WERI-Rb-1 (cell line): ENCODE results near the gene N4BP2.

Experiments
- DNase-seq: peaks from one replicate; pipeline ENCODE4 v3.0.0-alpha.2; 2020
- H3K27ac ChIP-seq: fragments of 250-450 bp; sonication (Bioruptor Pico); 2 replicates; pipeline ENCODE4 v1.5.1; 2020; ENCODE audit warnings: mild to moderate bottlenecking, moderate library complexity
- H3K27me3 ChIP-seq: fragments of 250-450 bp; sonication (Bioruptor Pico); 2 replicates; pipeline ENCODE4 v1.5.1; 2021; ENCODE audit warnings: mild to moderate bottlenecking, low read depth, moderate library complexity; ENCODE audit not compliant: insufficient read depth, severe bottlenecking
- H3K36me3 ChIP-seq: fragments of 250-450 bp; sonication (Bioruptor Pico); 2 replicates; pipeline ENCODE4 v1.5.1; 2020; ENCODE audit warnings: mild to moderate bottlenecking, moderate library complexity
- H3K4me3 ChIP-seq: 2 replicates; pipeline ENCODE4 v1.5.1; 2011; ENCODE audit warnings: low read depth, mild to moderate bottlenecking, control low read depth, low read length
- H3K9me3 ChIP-seq: fragments of 250-450 bp; sonication (Bioruptor Pico); 2 replicates; pipeline ENCODE4 v1.5.1; 2021; ENCODE audit warnings: mild to moderate bottlenecking, moderate library complexity; ENCODE audit not compliant: severe bottlenecking
- TF ChIP-seq, protein P1 (sequence below): IDR thresholded peaks from 2 replicates; pipeline ENCODE4 v1.5.1; 2011; ENCODE audit warnings: low read depth, mild to moderate bottlenecking, control low read depth, inconsistent platforms, low read length

Gene N4BP2

DNA sequence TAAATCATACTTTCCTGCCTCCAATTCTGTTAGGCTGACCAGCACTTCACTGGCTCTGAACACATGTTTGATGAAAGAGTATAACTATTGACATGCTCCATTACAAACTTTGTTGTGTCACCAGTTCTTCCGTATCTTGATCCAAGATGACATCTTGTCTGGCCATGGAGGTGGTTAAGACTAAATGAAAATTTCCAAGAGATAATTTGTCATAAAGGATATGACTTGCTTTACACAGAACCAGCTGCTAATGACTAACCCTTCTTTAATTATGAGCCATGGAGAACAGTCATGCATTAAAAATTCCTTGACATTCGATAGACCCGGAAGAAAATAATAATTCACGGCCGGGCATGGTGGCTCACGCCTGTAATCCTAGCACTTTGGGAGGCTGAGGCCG is 17.7 kb upstream of the N4BP2 start:
- Histone ChIP-seq H3K36me3 (no peaks in the 10 kb centered on the region), H3K9me3 (no peaks in the 10 kb centered on the region), H3K4me3 (no peak overlapping the region), H3K27ac (no peak overlapping the region), H3K27me3 (no peaks in the 10 kb centered on the region)
- TF ChIP-seq, protein P1, sequence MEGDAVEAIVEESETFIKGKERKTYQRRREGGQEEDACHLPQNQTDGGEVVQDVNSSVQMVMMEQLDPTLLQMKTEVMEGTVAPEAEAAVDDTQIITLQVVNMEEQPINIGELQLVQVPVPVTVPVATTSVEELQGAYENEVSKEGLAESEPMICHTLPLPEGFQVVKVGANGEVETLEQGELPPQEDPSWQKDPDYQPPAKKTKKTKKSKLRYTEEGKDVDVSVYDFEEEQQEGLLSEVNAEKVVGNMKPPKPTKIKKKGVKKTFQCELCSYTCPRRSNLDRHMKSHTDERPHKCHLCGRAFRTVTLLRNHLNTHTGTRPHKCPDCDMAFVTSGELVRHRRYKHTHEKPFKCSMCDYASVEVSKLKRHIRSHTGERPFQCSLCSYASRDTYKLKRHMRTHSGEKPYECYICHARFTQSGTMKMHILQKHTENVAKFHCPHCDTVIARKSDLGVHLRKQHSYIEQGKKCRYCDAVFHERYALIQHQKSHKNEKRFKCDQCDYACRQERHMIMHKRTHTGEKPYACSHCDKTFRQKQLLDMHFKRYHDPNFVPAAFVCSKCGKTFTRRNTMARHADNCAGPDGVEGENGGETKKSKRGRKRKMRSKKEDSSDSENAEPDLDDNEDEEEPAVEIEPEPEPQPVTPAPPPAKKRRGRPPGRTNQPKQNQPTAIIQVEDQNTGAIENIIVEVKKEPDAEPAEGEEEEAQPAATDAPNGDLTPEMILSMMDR, result no peak
- no peak for DNase-seq

DNA sequence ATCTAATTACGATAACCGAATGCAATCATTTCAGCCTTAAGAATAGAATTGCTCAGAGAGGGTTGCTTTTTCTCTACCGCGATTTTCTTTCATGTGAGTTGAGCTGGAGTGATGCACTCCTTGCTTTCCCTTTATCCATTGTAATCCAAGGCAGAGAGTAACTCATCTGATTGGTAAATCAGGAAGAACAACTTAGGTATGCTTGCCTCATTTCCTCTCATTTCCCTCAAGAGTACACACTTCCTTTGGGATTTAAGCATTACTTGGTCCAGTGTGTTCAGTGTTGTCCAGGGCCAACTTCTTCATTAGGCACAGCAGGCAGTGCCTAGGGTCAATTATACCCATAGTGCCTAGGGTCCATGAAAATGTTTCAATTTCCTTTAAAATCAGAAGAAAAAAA is 15.7 kb upstream of the N4BP2 start:
- Histone ChIP-seq H3K4me3 (no peak overlapping the region), H3K27me3 (no peaks in the 10 kb centered on the region), H3K27ac (no peak overlapping the region), H3K36me3 (no peaks in the 10 kb centered on the region), H3K9me3 (no peaks in the 10 kb centered on the region)
- DNase-seq, result no peak
- TF ChIP-seq, protein P1, result no peak

DNA sequence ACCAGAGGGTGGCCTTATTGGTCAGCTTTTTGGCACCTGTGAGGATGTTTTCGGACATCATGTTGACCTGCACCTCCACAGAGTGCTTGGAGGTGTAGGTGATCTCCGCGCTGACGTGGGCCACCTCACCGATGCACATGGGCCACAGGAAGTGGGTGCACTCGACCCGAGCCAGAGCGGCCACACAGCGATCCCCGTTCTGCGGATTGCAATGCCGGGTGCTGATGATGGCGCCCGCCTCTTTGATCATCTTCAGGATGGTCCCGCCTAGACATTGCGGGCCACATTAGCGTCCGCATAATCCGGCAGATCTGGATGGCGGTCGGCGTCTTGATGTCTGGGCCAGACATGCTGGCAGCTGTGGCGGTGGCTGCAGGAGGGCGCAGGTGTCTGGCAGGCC is 12.9 kb upstream of the N4BP2 start:
- H3K36me3 ChIP-seq, result no peaks in the 10 kb centered on the region
- no peaks in the 10 kb centered on the region for H3K27me3 ChIP-seq
- no peaks in the 10 kb centered on the region for H3K9me3 ChIP-seq
- H3K27ac ChIP-seq, result no peak overlapping the region
- TF ChIP-seq, protein P1, result no peak
- no peak for DNase-seq
- no peak overlapping the region for H3K4me3 ChIP-seq

DNA sequence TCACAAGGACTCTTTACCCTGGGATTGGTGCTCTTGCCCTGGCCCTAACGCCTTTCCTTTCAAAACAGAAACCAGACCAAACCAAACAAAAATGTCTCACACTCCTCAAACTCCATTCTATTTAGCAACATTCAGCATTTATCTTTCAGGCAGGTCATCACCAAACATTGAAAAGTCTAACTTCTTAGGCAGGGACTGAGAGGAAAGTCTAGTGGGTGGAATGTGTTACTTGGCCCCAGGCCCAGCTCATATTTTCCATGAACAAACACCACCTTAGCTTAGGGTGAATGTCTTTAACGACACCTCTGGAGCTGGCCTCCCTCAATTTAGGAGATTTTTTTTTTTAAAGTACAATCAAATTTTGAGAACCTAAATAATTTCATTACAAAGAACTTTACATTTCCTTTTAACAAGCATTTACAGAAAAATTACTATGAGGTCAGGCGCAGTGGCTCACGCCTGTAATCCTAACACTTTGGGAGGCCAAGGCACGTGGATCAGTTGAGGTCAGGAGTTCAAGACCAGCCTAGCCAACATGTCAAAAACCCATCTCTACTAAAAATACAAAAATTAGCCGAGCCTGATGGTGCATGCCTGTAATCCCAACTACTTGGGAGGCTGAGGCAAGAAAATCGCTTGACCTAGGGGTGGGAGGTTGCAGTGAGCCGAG is 10.2 kb upstream of the N4BP2 start:
- no peak overlapping the region for H3K27ac ChIP-seq
- no peaks in the 10 kb centered on the region for H3K9me3 ChIP-seq
- TF ChIP-seq, protein P1, result no peak
- H3K36me3 ChIP-seq, result no peaks in the 10 kb centered on the region
- no peak for DNase-seq
- no peak overlapping the region for H3K4me3 ChIP-seq
- no peaks in the 10 kb centered on the region for H3K27me3 ChIP-seq

DNA sequence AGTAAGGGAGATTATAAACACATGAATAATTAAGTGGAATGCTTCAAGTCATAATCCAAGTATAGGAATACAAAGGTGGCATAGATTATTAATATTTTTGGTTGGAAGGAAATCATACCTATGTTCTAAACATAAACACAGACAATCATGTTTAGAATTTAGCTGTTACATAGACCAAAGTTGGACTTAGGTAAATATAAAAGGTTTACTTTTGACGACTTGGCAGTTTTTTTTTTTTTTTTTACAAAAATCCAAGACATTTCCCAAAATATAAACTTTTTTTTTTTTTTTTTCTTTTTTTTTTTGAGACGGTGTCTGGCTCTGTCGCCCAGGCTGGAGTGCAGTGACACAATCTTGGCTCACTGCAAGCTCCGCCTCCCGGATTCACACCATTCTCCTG is 3.5 kb upstream of the N4BP2 start:
- Histone ChIP-seq H3K27me3 (no peaks in the 10 kb centered on the region), H3K36me3 (peaks cover 6% of the 10 kb centered on the region), H3K27ac (no peak overlapping the region), H3K4me3 (no peak overlapping the region), H3K9me3 (no peaks in the 10 kb centered on the region)
- DNase-seq, result no peak
- TF ChIP-seq, protein P1, result no peak

DNA sequence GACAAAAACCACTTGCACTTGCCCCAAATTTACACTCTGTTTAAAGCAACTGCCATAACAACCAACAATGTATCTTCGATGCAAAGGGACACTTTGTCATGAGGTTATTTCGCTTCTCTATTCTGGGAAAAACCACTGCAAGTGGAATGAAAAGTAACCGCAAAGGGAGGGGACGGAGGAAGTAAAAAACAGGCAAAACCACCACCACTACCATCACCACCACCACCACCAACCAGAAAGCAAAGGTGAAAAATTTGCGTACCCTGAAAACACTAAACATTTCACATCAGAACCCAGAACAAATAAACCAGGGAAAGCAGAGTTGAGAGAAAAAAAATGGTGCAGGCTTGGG is 1.2 kb upstream of the N4BP2 start:
- peaks cover 18% of the 10 kb centered on the region for H3K36me3 ChIP-seq
- H3K9me3 ChIP-seq, result no peaks in the 10 kb centered on the region
- peak overlapping the region; percentile 99 for H3K27ac ChIP-seq
- H3K27me3 ChIP-seq, result no peaks in the 10 kb centered on the region
- TF ChIP-seq, protein P1, result no peak
- H3K4me3 ChIP-seq, result peak overlapping the region; percentile 74
- DNase-seq, result no peak
